ENCODE measurements around the gene FIGNL2. TPM values are rescaled to one million over a fixed set of nuclear protein-coding genes. Genes with fewer than 3 reads are reported as not detected.

FIGNL2 gene
- total RNA-seq, 2 experiments from 2014 or later, result 1.2 to 1.3 TPM

GRCh38 chr12:51825216-51825615, 23.3 kb downstream of the FIGNL2 start:
- Mint-ChIP-seq H3K27me3 (peaks cover 4% of the 10 kb centered on the region), H3K9me3 (no peaks in the 10 kb centered on the region), H3K36me3 (ENCODE audit: low read depth) (no peaks in the 10 kb centered on the region), H3K27ac (no peak overlapping the region), H3K4me1 (ENCODE audit: low read depth) (peaks cover 33% of the 10 kb centered on the region), H3K4me3 (peak overlapping the region; percentile 27)
- TF ChIP-seq CTCF (IDR thresholded peaks at IDR 0.05), result no peak
- DNase-seq, result no peak
- POLR2A ChIA-PET, result no interaction called here
- Histone ChIP-seq H3K27me3 (ENCODE audit: control insufficient read depth in 1 of 2, insufficient read depth in 2 of 2, low read length in 2 of 2) (no peaks in the 10 kb centered on the region), H3K36me3 (ENCODE audit: insufficient read depth, low read length) (no peaks in the 10 kb centered on the region), H3K4me1 (ENCODE audit: insufficient read depth, low read length) (peaks cover 34% of the 10 kb centered on the region), H3K4me3 (ENCODE audit: low read length) (no peak overlapping the region), H3K27ac (ENCODE audit: low read depth in 1 of 2, low read length in 2 of 2) (no peak overlapping the region), H3K9me3 (ENCODE audit: control insufficient read depth in 1 of 2, insufficient read depth in 1 of 2, low read length in 2 of 2) (no peaks in the 10 kb centered on the region)
- no peak for ATAC-seq (ENCODE audit: poor library complexity)
- intact Hi-C loops (cut with DNase I, micrococcal nuclease), result loop anchor here in 1 of 2 experiments (10.0 kb wide), 1 partner anchor 250 kb away; the partner anchor contains the start of gene SMIM41
- CTCF ChIA-PET, result interaction anchor here (3.3 kb wide), 1 partner anchor 11 kb away, joined by 19 read pairs; a partner anchor contains a TSS

GRCh38 chr12:51823875-51824565, 24.5 kb downstream of the FIGNL2 start:
- DNase-seq, result peak in 5 of 14 experiments; percentile 8 to 76 (median 56)
- POLR2A ChIA-PET, result interaction anchor here (1.4 to 1.5 kb wide), 2 partner anchors 9 to 10 kb away, joined by 4 to 7 read pairs; no protein-coding TSS in a partner anchor
- peak overlapping the region; percentile 66 for H3K27ac Mint-ChIP-seq
- CTCF ChIA-PET, result interaction anchor here (0.6 to 3.3 kb wide), 5 partner anchors 8 to 399 kb away, joined by 3 to 19 read pairs (median 3); partner anchors contain the start of gene SLC4A8
- peak overlapping the region; percentile 85 for H3K4me3 Mint-ChIP-seq
- H3K9me3 Mint-ChIP-seq, result no peaks in the 10 kb centered on the region
- peaks cover 45% of the 10 kb centered on the region for H3K4me1 ChIP-seq (ENCODE audit: insufficient read depth, low read length)
- H3K4me1 Mint-ChIP-seq (ENCODE audit: low read depth), result peaks cover 38% of the 10 kb centered on the region
- peak; percentile 43 for TF ChIP-seq CTCF (IDR thresholded peaks at IDR 0.05)
- no peak overlapping the region for H3K27ac ChIP-seq (ENCODE audit: low read depth in 1 of 2, low read length in 2 of 2)
- no peaks in the 10 kb centered on the region for H3K36me3 ChIP-seq (ENCODE audit: insufficient read depth, low read length)
- peaks cover 4% of the 10 kb centered on the region for H3K27me3 Mint-ChIP-seq
- ATAC-seq (ENCODE audit: poor library complexity), result no peak
- no peaks in the 10 kb centered on the region for H3K36me3 Mint-ChIP-seq (ENCODE audit: low read depth)
- H3K9me3 ChIP-seq (ENCODE audit: control insufficient read depth in 1 of 2, insufficient read depth in 1 of 2, low read length in 2 of 2), result no peaks in the 10 kb centered on the region
- no peaks in the 10 kb centered on the region for H3K27me3 ChIP-seq (ENCODE audit: control insufficient read depth in 1 of 2, insufficient read depth in 2 of 2, low read length in 2 of 2)
- intact Hi-C loops (cut with DNase I, micrococcal nuclease), result loop anchor here in 1 of 2 experiments (2.0 to 10.0 kb wide), 2 partner anchors 251 to 403 kb away; partner anchors contain the start of gene SMIM41
- no peak overlapping the region for H3K4me3 ChIP-seq (ENCODE audit: low read length)

GRCh38 chr12:51822956-51823355, 25.6 kb downstream of the FIGNL2 start:
- Histone ChIP-seq H3K4me1 (ENCODE audit: insufficient read depth, low read length) (peaks cover 38% of the 10 kb centered on the region), H3K4me3 (ENCODE audit: low read length) (no peak overlapping the region), H3K27me3 (ENCODE audit: control insufficient read depth in 1 of 2, insufficient read depth in 2 of 2, low read length in 2 of 2) (no peaks in the 10 kb centered on the region), H3K36me3 (ENCODE audit: insufficient read depth, low read length) (no peaks in the 10 kb centered on the region), H3K9me3 (ENCODE audit: control insufficient read depth in 1 of 2, insufficient read depth in 1 of 2, low read length in 2 of 2) (no peaks in the 10 kb centered on the region), H3K27ac (ENCODE audit: low read depth in 1 of 2, low read length in 2 of 2) (no peak overlapping the region)
- POLR2A ChIA-PET, result interaction anchor here (1.4 kb wide), 1 partner anchor 8 kb away, joined by 4 read pairs; no protein-coding TSS in a partner anchor
- Mint-ChIP-seq H3K4me1 (ENCODE audit: low read depth) (peaks cover 31% of the 10 kb centered on the region), H3K27ac (peak overlapping the region; percentile 66), H3K36me3 (ENCODE audit: low read depth) (no peaks in the 10 kb centered on the region), H3K4me3 (peak overlapping the region; percentile 85), H3K27me3 (peaks cover under 1% of the 10 kb centered on the region), H3K9me3 (no peaks in the 10 kb centered on the region)
- TF ChIP-seq CTCF (IDR thresholded peaks at IDR 0.05), result no peak
- intact Hi-C loops (cut with DNase I, micrococcal nuclease), result loop anchor here in 1 of 2 experiments (2.0 to 10.0 kb wide), 2 partner anchors 252 to 402 kb away; partner anchors contain the start of gene SMIM41
- CTCF ChIA-PET, result interaction anchor here (1.9 to 3.3 kb wide), 2 partner anchors 9 kb away, joined by 7 to 19 read pairs; a partner anchor contains a TSS
- DNase-seq (no peak), ATAC-seq (ENCODE audit: poor library complexity) (no peak)

Data from CD4-positive, alpha-beta T cell (primary cell).